Kidney (tissue), 22 donors: ENCODE results near the gene SPEM1. TPM values are rescaled to one million over a fixed set of nuclear protein-coding genes. Genes with fewer than 3 reads are reported as not detected.

ENCODE experiments used
- DNase-seq, 5 donors: peaks; one replicate each; pipeline ENCODE4 v3.0.0-alpha.2; 2013 to 2020
- FAIRE-seq: peaks from 2 replicates; lab custom pipeline; 2012; peaks lifted over from hg19 to GRCh38; lab: Jason Lieb, UNC
- H3K27ac ChIP-seq, 2 donors: one replicate each; pipeline ENCODE4 v1.7.0; 2013; ENCODE audit warnings: low read depth in 2 of 2, low read length in 2 of 2, inconsistent platforms in 1 of 2
- H3K27me3 ChIP-seq: one replicate; pipeline ENCODE4 v1.7.1; 2013; ENCODE audit warnings: low read length, inconsistent platforms; ENCODE audit not compliant: control insufficient read depth, insufficient read depth
- H3K36me3 ChIP-seq, 3 donors: one replicate each; pipeline versions ENCODE4 v1.7.0 to v1.7.1; 2013; ENCODE audit warnings: low read length in 3 of 3, control low read depth in 1 of 3, inconsistent platforms in 1 of 3; ENCODE audit not compliant: insufficient read depth in 3 of 3, control insufficient read depth in 2 of 3
- H3K4me1 ChIP-seq, 3 donors: one replicate each; pipeline versions ENCODE4 v1.7.0 to v1.7.1; 2013; ENCODE audit warnings: low read length in 3 of 3, inconsistent platforms in 1 of 3, low read depth in 1 of 3; ENCODE audit not compliant: control insufficient read depth in 2 of 3, insufficient read depth in 2 of 3
- H3K4me3 ChIP-seq, 3 donors: one replicate each; pipeline versions ENCODE4 v1.7.0 to v1.8.1; 2013; ENCODE audit warnings: low read length in 3 of 3, control low read depth in 1 of 3, inconsistent platforms in 1 of 3
- H3K9ac ChIP-seq, 3 donors: one replicate each; pipeline versions ENCODE4 v1.7.0 to v1.7.1; 2013; ENCODE audit warnings: low read length in 3 of 3, control low read depth in 1 of 3, inconsistent platforms in 1 of 3
- H3K9me3 ChIP-seq, 3 donors: one replicate each; pipeline versions ENCODE4 v1.7.0 to v1.7.1; 2013; ENCODE audit warnings: low read length in 3 of 3, control low read depth in 1 of 3, inconsistent platforms in 1 of 3; ENCODE audit not compliant: control insufficient read depth in 2 of 3, insufficient read depth in 1 of 3
- CTCF ChIP-seq: IDR thresholded peaks from 3 replicates; pipeline ENCODE4 v1.5.1; 2012; ENCODE audit warnings: mild to moderate bottlenecking, moderate library complexity, borderline replicate concordance; ENCODE audit not compliant: insufficient read depth; ENCODE audit errors: extremely low read depth
- intact Hi-C: fragments of 100-400 bp; cut with DNase I; formaldehyde crosslinking; loops from one replicate; pipeline ENCODE4 v1.11.1; 2022
- long read RNA-seq, 10 donors: library from polyadenylated mRNA in 1 of 10; unstranded in 1 of 10; transcript quantifications; one replicate each; pipeline ENCODE4 v2.0.0 and lab custom pipeline, GENCODE V29; 2021 to 2026
- polyA plus RNA-seq: library from polyadenylated mRNA; stranded (reverse); fragments of 350-450 nt; fragmentation: Illumina TruSeq; extraction: RNeasy Lipid Tissue Mini Kit (QIAGEN cat#74804); gene quantifications from one replicate; pipeline ENCODE4 v1.2.3, GENCODE V29; 2014; ENCODE audit warnings: low read depth, low replicate concordance; ENCODE audit not compliant: insufficient read depth
- total RNA-seq: library from RNA; stranded (reverse); fragmentation: NEBNext Ultra II Directional; extraction: Animal tissue kit (Norgen Biotek cat#: 25700); gene quantifications from one replicate; pipeline ENCODE4 v1.2.1, GENCODE V29; 2021
- donor health status: control.
- donor health status: control.
- donor health status: control.
- donor health status: control.
- donor health status: control.
- donor health status: DM: yes; HTN: yes; CAD: no.
- donor health status: Normal renal cell carcinoma (clear cell type).

The SPEM1 gene
- total RNA-seq (not detected), polyA plus RNA-seq (not detected)
- long read RNA-seq, donor 1, result 0 reads
- long read RNA-seq, donor 2, result 0 reads
- long read RNA-seq, donor 3, result 0 reads
- long read RNA-seq, donor 4, result 0 reads
- long read RNA-seq, donor 5, result 0 reads
- long read RNA-seq, donor 6, result 0 reads
- long read RNA-seq, donor 7, result 0 reads
- long read RNA-seq, donor 8, result 0 reads
- long read RNA-seq, donor 9, result 0 reads
- long read RNA-seq, donor 10, result 0 reads

DNA sequence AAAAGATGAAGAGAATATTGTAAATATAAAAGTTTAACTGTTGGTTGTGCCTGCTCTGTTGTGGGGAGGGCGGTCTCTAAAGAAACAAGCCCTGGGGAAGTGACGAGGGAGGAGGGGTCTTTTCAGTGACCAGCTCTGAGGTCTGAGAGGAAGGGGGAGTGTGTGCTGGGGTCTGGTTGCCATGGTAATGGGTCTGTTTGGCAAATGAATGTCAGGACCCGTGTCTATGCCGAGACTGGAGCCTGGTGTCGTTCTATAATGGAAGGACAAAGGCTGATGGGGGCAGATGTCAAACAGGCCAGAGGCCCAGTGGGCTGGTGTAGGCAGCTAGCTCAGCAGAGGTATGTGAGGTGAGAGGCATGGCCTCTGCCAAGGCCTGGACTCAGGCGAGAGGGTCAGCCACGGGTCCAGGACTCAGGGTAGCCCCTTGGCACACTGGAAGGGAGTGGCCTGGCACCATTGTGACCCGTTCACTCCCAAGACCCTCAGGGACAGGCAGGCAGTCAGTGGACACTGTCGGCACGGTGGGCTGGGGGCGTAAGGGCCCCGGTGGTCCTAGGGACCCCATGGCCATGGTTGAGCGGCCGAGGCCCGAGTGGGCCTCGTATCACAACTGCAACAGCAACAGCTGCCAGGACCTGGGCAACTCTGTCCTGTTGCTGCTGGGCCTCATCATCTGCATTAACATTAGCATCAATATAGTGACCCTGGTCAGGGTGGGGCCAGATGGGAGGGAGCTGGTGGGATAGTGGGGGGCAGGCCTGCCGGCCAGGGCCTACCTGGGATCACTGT, at the start of gene SPEM1:
Gene SPEM1, plus strand, starts transcription at position 506 of the 792 bp plus-strand sequence. Its CDS starts 61 bp downstream, at position 567.
- H3K27ac ChIP-seq, result no peak within 1 kb of the TSS
- H3K27me3 ChIP-seq, result no peaks in the 10 kb centered on the region
- intact Hi-C loops, result no loop called here
- H3K4me3 ChIP-seq, result no peak within 1 kb of the TSS
- FAIRE-seq, result no peak
- H3K4me1 ChIP-seq, result no peaks in the 10 kb centered on the region
- peak in 4 of 5 donors; percentile 72 to 81 (median 77) for DNase-seq
- no peak for TF ChIP-seq CTCF
- no peaks in the 10 kb centered on the region for H3K9me3 ChIP-seq
- H3K36me3 ChIP-seq, result no peaks in the 10 kb centered on the region
- H3K9ac ChIP-seq, result no peak within 1 kb of the TSS

GRCh38 chr17:7370853-7371252, 49.3 kb upstream of the SPEM1 start:
- Histone ChIP-seq H3K4me1 (no peaks in the 10 kb centered on the region), H3K27me3 (no peaks in the 10 kb centered on the region), H3K4me3 (no peak overlapping the region), H3K27ac (no peak overlapping the region), H3K36me3 (no peaks in the 10 kb centered on the region), H3K9ac (no peak overlapping the region), H3K9me3 (no peaks in the 10 kb centered on the region)
- FAIRE-seq, result no peak
- no peak for TF ChIP-seq CTCF
- intact Hi-C loops, result no loop called here
- no peak for DNase-seq

GRCh38 chr17:7374353-7374752, 45.8 kb upstream of the SPEM1 start:
- no peaks in the 10 kb centered on the region for H3K36me3 ChIP-seq
- TF ChIP-seq CTCF, result no peak
- no peaks in the 10 kb centered on the region for H3K9me3 ChIP-seq
- no peaks in the 10 kb centered on the region for H3K4me1 ChIP-seq
- no peaks in the 10 kb centered on the region for H3K27me3 ChIP-seq
- intact Hi-C loops, result no loop called here
- no peak overlapping the region for H3K9ac ChIP-seq
- FAIRE-seq (no peak), DNase-seq (no peak)
- H3K4me3 ChIP-seq, result no peak overlapping the region
- H3K27ac ChIP-seq, result no peak overlapping the region
